Right lobe of liver (tissue), 6 donors: ENCODE measurements around the gene PTK6. TPM values are rescaled to one million over a fixed set of nuclear protein-coding genes. Genes with fewer than 3 reads are reported as not detected.

ENCODE experiments used
- ATAC-seq, 4 donors: fragments of 200-7000 bp; cut with Tn5 transposase; one replicate each; pipeline ENCODE4 v1.9.1; 2020; ENCODE audit warnings: mild to moderate bottlenecking in 4 of 4, moderate library complexity in 4 of 4
- DNase-seq, 3 donors: peaks; one replicate each; pipeline ENCODE4 v3.0.0-alpha.2; 2020
- H3K27ac ChIP-seq, 3 donors: fragments of 200-600 bp; one replicate each; pipeline ENCODE4 v1.8.0; 2022
- H3K27me3 ChIP-seq, 2 donors: fragments of 200-600 bp; one replicate each; pipeline ENCODE4 v1.8.0; 2022
- H3K36me3 ChIP-seq, 4 donors: fragments of 200-600 bp; sonication (generic) in 1 of 4; one replicate each; pipeline versions ENCODE4 v1.5.1 to v1.8.0; 2017 to 2022; ENCODE audit warnings: control low read depth in 1 of 4
- H3K4me1 ChIP-seq, 4 donors: fragments of 200-600 bp; sonication (generic) in 1 of 4; one replicate each; pipeline versions ENCODE4 v1.5.1 to v1.8.0; 2017 to 2022; ENCODE audit warnings: control low read depth in 1 of 4
- H3K4me3 ChIP-seq, 3 donors: fragments of 200-600 bp; one replicate each; pipeline ENCODE4 v1.8.0; 2022
- H3K9me3 ChIP-seq, 4 donors: fragments of 200-600 bp; sonication (generic) in 1 of 4; one replicate each; pipeline versions ENCODE4 v1.5.1 to v1.8.0; 2017 to 2022; ENCODE audit warnings: control low read depth in 1 of 4
- POLR2A ChIP-seq: fragments of 450-650 bp; IDR thresholded peaks from one replicate; pipeline ENCODE4 v1.6.1; 2017; ENCODE audit warnings: antibody characterized with exemption, mild to moderate bottlenecking
- WGBS: methylation state at CpG from one replicate; pipeline ENCODE4 v1.1.6; 2018; ENCODE audit warnings: low coverage, low lambda C conversion rate; ENCODE audit not compliant: insufficient coverage; ENCODE audit errors: missing lambda C conversion rate; 5-methylcytosine and 5-hydroxymethylcytosine counted together
- intact Hi-C, 2 donors: fragments of 100-400 bp; cut with DNase I; formaldehyde crosslinking; loops; one replicate each; pipeline versions ENCODE4 v1.11.2 to v1.14.1; 2022
- total RNA-seq, 6 experiments: library from RNA; depleted of rRNA in 2 of 6; stranded (reverse); fragments of >200 nt in 2 of 6; fragmentation: NEBNext Ultra II Directional in 3 of 6; extraction: Animal tissue kit (Norgen Biotek cat#: 25700) in 3 of 6; gene quantifications; one replicate each; pipeline versions ENCODE4 v1.1.0 to v1.2.4, GENCODE V29; 2016 to 2023
- TF ChIP-seq, protein P1 (sequence below), 4 donors: fragments of 200-600 bp in 3 of 4; fragments of 450-650 bp in 1 of 4; IDR thresholded peaks; one replicate each; pipeline versions ENCODE4 v1.5.1 to v1.8.0; 2016 to 2022; ENCODE audit warnings: antibody characterized with exemption in 4 of 4, mild to moderate bottlenecking in 2 of 4
- donor health status: DM: no; HTN: yes; CAD: no.
- donor health status: DM: no; HTN: no; CAD: no.
- donor health status: DM: no; HTN: no; CAD: no.
- donor health status: DM: no; HTN: yes; CAD: no.
- donor health status: DM: no; HTN: yes; CAD: no.

PTK6 gene
- total RNA-seq, 6 experiments from 2014 or later: 0.78 to 11.0 (median 3.6) TPM

DNA sequence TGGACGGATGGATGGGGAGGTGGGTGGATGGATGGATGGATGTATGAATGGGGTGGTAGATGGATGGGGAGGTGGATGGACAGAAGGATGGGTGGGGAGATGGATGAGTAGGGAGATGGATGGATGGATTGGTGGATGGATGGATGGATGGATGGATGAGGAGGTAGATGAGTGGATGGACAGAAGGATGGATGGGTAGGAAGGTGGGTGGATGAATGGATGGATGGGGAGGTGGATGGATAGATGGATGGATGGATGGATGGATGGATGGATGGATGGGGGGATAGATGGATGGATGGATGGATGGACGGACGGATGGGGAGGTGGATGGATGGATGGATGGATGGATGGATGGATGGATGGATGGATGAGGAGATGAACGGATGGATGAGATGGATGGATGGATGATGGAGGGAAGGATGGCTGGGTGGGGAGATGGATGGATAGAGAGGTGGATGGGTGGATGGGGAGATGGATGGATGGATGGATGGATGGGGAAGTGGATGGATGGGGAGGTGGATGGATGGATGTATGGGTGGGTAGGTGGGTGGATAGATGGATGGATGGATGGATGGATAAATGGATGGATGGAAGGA, 45.4 kb downstream of the PTK6 start:
- Histone ChIP-seq H3K9me3 (no peaks in the 10 kb centered on the region), H3K36me3 (no peaks in the 10 kb centered on the region), H3K4me1 (no peaks in the 10 kb centered on the region), H3K27me3 (no peaks in the 10 kb centered on the region), H3K4me3 (no peak overlapping the region), H3K27ac (no peak overlapping the region)
- intact Hi-C loops: no loop called here
- no peak for TF ChIP-seq POLR2A
- TF ChIP-seq, protein P1, sequence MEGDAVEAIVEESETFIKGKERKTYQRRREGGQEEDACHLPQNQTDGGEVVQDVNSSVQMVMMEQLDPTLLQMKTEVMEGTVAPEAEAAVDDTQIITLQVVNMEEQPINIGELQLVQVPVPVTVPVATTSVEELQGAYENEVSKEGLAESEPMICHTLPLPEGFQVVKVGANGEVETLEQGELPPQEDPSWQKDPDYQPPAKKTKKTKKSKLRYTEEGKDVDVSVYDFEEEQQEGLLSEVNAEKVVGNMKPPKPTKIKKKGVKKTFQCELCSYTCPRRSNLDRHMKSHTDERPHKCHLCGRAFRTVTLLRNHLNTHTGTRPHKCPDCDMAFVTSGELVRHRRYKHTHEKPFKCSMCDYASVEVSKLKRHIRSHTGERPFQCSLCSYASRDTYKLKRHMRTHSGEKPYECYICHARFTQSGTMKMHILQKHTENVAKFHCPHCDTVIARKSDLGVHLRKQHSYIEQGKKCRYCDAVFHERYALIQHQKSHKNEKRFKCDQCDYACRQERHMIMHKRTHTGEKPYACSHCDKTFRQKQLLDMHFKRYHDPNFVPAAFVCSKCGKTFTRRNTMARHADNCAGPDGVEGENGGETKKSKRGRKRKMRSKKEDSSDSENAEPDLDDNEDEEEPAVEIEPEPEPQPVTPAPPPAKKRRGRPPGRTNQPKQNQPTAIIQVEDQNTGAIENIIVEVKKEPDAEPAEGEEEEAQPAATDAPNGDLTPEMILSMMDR (IDR thresholded peaks at IDR 0.05): no peak
- no peak for DNase-seq
- no peak for ATAC-seq
- 49% methylated on average over 4 of the region's 4 CpGs for WGBS

DNA sequence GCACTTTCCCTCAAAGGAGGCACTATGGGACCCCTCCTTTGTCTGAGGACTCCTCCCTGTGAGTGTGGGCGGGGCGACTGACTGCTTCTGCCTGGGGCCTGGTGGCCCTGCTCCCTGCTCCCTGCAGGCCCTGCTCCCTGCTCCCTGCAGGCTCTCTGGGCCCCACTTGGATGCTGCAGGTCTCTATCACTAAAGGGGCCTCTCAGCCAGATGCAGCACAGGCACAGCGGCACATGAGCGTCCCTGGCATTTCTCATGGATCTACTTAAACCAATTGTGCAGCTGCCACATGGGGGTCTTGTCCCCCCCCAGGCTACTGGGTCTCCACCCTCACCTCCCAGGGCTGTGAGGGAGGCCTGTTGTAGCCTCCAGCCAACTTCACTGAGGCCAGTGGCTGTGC, 46.1 kb downstream of the PTK6 start:
- intact Hi-C loops: no loop called here
- Histone ChIP-seq H3K4me1 (no peaks in the 10 kb centered on the region), H3K4me3 (no peak overlapping the region), H3K36me3 (no peaks in the 10 kb centered on the region), H3K27ac (no peak overlapping the region), H3K9me3 (no peaks in the 10 kb centered on the region), H3K27me3 (no peaks in the 10 kb centered on the region)
- DNase-seq (peak in 1 of 3 donors; percentile 35), ATAC-seq (no peak)
- TF ChIP-seq, protein P1 (IDR thresholded peaks at IDR 0.05): no peak
- no peak for TF ChIP-seq POLR2A
- WGBS: no CpG with 5 or more reads among the region's 4 CpGs

DNA sequence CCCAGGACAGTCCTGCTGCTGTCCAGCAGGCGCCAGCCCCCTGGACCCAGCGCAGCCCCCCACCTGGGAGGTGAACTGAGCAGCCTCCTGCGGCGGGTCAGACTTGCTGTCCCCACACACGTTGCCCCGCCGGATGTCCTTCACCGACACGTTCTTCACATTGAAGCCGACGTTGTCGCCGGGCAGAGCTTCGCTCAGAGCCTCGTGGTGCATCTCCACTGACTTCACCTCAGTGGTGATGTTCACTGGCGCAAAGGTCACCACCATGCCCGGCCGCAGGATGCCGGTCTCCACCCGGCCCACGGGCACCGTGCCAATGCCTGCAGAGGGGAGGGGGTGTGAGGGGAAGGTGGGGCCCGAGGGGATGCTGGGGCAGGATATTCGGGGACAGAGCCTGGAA, 46.8 kb downstream of the PTK6 start:
- Histone ChIP-seq H3K9me3 (no peaks in the 10 kb centered on the region), H3K4me1 (no peaks in the 10 kb centered on the region), H3K4me3 (no peak overlapping the region), H3K27ac (no peak overlapping the region), H3K27me3 (no peaks in the 10 kb centered on the region), H3K36me3 (no peaks in the 10 kb centered on the region)
- TF ChIP-seq, protein P1 (IDR thresholded peaks at IDR 0.05): no peak
- TF ChIP-seq POLR2A: no peak
- WGBS: 57% methylated on average over 1 of the region's 24 CpGs
- intact Hi-C loops: no loop called here
- DNase-seq: peak in 1 of 3 donors; percentile 36
- no peak for ATAC-seq

DNA sequence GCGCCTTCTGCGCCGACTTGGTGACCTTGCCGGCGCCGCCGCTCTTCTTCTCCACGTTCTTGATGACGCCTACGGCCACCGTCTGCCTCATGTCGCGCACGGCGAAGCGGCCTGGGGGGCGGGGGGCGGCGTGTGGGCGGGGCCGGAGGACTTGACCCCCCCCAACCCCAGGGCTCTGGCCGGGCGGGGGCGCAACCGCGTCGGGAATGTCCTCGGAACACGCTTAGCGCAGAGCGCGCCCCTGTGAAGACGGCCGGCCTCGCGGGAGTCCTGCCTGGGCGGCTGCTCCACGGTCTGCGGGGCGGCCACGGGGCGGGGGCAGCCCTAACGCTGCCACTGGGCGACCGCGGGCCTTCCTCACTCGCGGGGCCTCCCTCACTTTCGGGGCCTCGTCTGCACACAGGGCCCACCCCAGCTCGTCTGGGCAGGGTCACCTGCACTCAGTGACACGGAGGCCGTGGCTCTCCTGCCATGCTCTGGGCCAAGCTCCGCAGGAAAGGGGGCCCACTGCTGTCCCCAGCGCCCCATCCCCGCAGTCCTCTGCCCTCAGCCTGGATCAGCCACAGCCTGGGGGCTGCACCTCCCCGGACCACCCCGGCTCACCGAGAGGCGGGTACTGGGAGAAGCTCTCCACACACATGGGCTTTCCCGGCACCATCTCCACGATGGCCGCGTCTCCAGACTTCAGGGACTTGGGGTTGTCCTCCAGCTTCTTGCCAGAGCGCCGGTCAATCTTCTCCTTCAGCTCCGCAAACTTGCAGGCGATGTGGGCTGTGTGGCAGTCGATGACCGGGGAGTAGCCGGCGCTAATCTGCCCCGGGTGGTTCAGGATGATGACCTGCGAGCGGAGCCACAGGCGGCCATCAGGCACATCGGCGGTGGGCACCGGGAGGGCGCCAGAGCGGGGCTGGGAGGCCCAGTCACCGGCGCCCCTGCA, 48.6 kb downstream of the PTK6 start:
- no peaks in the 10 kb centered on the region for H3K36me3 ChIP-seq
- ATAC-seq (no peak), DNase-seq (peak in 1 of 3 donors; percentile 46)
- no peaks in the 10 kb centered on the region for H3K27me3 ChIP-seq
- H3K4me1 ChIP-seq: no peaks in the 10 kb centered on the region
- 54% methylated on average over 12 of the region's 83 CpGs for WGBS
- H3K9me3 ChIP-seq: no peaks in the 10 kb centered on the region
- H3K27ac ChIP-seq: no peak overlapping the region
- intact Hi-C loops: no loop called here
- TF ChIP-seq, protein P1 (IDR thresholded peaks at IDR 0.05): no peak
- TF ChIP-seq POLR2A: no peak
- H3K4me3 ChIP-seq: no peak overlapping the region
